OCI-LY1 (cell line): ENCODE measurements around the gene CCNB1.

Source experiments
- EZH2 ChIP-seq: fragments of 200-600 bp; sonication (generic), shearing (Covaris generic); IDR thresholded peaks from 2 replicates; pipeline ENCODE4 v1.8.0; 2017; ENCODE audit warnings: borderline replicate concordance, mixed run types, mild to moderate bottlenecking, antibody characterized with exemption, low read length, moderate library complexity, mixed read lengths
- TF ChIP-seq, protein P1 (sequence below): fragments of 200-600 bp; sonication (generic), shearing (Covaris generic); IDR thresholded peaks from 2 replicates; pipeline ENCODE4 v1.5.1; 2017; ENCODE audit warnings: mild to moderate bottlenecking, antibody characterized with exemption, low read length, moderate library complexity, mixed read lengths

DNA sequence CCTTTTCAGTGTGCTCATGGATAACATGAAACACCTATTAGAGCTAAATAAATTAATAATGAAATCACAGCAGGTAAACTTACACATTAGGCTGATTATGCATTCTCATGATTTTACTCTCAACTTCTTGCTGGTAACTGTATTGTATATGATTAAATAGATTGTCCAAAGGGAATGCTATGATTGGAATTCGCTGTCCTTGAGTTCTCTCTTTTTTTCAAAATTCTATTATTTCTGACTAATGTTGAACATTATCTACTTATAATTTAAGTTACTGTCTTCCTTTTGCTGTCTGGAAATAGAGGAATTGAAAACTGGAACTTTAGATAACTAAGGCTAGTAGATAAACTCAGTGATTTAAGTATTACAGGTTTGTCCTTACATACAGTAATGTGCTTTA is 35.5 kb downstream of the CCNB1 start:
- TF ChIP-seq, protein P1, sequence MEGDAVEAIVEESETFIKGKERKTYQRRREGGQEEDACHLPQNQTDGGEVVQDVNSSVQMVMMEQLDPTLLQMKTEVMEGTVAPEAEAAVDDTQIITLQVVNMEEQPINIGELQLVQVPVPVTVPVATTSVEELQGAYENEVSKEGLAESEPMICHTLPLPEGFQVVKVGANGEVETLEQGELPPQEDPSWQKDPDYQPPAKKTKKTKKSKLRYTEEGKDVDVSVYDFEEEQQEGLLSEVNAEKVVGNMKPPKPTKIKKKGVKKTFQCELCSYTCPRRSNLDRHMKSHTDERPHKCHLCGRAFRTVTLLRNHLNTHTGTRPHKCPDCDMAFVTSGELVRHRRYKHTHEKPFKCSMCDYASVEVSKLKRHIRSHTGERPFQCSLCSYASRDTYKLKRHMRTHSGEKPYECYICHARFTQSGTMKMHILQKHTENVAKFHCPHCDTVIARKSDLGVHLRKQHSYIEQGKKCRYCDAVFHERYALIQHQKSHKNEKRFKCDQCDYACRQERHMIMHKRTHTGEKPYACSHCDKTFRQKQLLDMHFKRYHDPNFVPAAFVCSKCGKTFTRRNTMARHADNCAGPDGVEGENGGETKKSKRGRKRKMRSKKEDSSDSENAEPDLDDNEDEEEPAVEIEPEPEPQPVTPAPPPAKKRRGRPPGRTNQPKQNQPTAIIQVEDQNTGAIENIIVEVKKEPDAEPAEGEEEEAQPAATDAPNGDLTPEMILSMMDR = no peak
- TF ChIP-seq EZH2 = no peak
